HG03060 (cell line): ENCODE results near the gene IGLL5.

Source experiments
- ATAC-seq: cut with Tn5 transposase; IDR thresholded peaks from one replicate; pipeline ENCODE4 v1.9.1; 2021; ENCODE audit warnings: low read depth, moderate number of reproducible peaks; ENCODE audit not compliant: unreplicated experiment

The IGLL5 gene

GRCh38 chr22:22925146-22925804 lies 37.7 kb downstream of the IGLL5 start:
- ATAC-seq = no peak

- no peak for ATAC-seq
Observed at GRCh38 chr22:22925805-22926369, 38.3 kb downstream of the IGLL5 start.

DNA sequence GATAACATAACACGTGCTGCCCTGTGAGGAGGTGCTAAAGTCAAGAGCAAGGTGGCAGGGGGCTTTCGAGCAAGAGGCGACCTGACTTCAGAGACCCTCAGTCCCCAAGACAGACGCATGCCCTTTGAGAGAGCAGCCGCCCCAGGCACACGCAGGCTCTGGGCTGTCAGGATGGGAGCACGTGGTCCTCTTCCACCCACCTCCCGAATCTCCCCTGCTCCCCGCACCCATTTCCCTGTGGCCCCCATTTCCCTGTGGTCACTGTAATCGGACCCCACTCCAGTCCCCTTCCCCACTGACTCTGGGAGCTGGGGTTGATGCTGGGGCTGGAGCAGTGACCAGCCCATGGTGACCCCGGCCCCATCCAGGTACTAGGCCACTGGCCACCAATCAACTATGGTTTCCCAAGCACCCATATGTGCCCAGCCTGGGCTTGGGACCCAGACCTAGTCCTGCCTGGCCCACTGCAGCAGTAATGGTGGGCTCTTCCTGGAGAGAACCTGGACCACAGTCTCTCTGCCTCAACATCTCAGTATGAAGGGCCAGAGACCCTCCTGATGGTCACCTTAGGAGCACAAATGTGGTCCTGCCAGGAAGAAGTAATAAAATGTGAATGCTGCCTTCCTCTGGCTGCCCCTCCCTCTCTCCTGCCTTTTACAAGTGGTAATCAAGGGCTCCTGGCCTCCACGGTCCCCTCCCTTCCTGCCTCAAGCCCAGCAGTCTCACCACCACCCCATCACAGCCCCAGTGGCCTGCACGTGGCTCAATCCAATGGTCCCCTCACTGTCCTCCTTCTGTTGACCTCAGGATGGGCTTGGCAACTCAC lies 39.0 kb downstream of the IGLL5 start:
- no peak for ATAC-seq

GRCh38 chr22:22927196-22927887 lies 39.7 kb downstream of the IGLL5 start:
- ATAC-seq = no peak

DNA sequence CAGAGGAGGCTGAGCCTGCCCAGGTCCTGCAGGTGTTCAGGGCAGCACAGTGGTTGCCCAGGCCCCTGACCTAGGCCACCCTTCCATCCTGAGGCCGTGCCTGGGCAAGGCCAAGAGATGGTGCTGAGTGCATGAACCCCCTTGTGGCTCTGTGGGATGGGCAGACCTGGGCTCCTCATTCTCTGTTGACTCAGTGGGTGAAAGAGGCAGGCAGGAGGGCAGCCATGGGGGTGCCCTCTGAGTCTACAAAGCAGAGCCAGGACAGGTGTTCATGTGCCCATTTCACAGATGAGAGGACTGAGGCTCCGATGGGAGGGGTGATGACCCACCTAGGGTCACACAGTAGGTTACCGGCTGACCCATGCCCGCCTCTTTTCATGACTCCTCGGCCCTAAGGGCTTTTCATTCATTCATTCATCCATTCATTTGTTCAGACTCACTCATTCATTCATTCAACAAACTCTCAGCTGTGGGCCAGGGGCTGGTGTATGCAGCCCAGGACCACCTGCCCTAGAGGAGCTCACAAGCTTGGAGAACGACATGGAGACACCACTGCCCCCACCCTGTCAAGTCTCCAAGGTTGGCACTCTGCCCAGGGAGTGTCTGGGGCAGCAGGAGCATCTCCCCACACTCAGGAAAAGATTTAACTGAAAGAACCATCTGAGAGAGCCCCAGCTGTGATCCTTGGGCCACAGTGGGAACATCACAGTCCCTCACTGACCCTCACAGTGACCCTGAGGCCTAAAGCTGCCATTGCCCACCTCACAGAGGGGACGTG lies 40.5 kb downstream of the IGLL5 start:
- no peak for ATAC-seq

DNA sequence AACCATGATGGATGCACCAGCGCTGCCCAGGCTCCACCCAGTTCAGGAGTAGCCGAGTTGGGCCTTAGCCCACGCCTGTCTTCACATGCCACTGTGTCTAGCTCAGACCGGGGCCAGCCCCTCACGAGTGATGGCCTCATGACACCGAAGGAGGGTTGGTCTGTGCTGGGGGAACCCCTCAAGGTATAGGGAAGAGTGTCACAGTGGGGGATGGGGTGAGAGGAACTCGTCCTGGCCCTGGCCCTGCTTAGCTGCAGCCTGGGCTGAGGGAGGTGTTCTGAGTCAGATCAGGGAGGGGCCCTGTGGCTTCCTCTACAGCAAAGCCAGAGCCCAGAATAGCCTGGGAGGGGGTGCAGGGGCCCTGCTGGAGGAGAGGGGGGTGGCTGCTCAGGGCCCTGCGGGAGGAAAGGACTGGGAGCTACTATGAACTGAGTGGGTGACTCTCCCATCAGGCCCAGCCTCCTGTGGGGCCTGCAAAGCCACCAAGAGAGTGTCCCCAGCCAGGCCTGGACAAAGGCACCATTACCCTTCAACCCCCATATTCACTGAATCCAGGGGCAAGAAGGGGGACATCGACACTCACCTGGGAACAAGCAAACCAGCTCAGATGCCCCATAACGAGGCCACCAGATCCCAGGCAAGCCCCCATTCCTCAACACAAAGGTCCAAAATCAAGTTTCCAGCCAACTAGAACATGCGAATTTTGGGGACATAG lies 41.2 kb downstream of the IGLL5 start:
- ATAC-seq = peak; percentile 86

DNA sequence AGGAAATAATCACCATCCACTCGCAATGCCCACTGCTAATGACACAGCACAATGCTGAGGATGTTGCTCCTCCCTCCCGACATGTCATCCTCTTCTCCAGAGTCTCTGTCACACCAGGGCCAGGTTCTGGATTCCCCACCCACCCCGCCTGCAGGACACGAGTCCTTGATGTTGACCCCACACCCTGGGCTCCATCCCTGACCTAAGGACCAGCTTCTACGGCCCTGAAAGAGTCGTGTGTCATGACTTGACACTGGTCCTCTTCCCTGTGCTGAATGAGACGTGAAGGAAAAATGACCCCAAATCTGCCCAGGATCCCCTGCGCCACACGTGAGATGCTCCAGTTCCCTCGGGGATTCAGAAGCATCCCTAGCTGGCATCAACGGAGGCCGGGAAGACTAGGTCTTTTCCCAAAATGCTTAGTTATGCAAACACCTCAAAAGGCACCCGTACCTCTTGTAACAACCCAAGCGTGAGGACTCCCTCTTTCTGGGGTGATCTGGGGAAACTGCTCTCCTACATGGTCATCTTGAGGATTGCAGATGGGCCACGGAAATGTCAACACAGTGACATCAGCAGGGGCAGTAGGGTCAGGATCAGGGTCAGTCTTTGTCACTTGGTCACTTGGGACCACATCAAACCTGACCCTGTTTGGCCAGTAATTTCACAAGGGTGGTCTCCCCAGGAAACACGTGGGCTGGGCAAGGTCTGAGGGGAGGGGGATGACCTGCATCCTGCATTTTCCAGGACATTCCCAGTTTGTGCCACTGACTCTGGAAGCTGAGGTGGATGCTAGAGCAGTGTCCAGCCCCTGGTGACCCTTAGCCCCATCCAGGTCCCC lies 42.0 kb downstream of the IGLL5 start:
- no peak for ATAC-seq

GRCh38 chr22:22930222-22930497 lies 42.5 kb downstream of the IGLL5 start:
- no peak for ATAC-seq

- ATAC-seq = no peak
Observed at GRCh38 chr22:22930571-22931556, 43.2 kb downstream of the IGLL5 start.

DNA sequence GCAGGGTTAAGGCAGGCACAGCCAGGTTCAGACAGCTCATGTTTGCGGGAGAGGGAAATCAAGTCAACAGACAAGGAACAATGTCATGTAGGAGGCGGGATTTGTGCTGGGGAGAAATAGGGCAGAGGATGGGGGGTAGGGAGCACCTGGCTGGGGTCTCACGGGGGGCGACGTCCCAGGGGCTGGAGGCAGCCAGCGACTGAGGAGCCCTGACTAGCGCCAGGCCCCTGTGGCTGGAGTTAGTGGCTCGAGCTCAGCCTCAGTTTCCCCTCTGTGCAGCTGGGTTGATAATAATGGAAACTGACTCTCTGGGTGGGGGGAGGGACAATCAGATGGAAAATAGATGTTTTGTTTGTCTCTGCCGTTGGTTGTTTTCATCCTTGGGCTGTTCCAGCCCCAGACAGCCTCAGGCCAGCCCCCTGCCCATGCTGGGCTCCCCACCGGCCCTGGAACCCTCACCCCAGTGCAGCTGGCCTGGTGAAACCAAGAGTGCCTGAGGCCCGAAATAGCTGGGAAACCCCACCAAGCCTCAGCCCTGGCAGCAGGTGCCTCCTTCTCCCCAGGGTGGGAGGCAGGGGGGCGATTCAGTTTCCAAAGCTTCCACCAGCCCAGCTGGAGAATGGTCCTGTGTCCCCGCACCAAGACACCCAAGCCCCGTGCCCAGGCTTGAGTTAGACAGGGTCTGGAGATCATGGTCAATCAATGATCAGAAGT lies 44.1 kb downstream of the IGLL5 start:
- ATAC-seq = no peak

DNA sequence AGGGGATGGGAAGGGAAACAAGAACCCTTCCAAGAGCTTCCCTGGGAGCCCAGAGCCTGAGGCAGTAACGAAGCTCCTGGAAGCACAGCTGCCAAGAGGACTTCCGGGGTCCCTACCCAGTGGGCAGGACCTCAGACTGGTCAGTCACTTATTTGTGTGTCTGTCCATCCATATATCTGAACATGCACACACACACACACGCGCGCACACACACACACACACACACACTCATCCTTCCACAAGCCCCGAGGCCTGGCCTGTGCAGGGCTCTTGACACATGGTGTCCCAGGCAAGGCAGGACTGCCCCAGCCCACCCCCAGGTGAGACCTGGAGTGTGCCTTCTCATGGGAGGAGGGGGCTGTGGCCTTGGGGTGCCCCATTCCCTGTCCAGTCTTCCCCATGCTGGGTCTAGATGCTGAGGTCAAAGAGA lies 44.9 kb downstream of the IGLL5 start:
- ATAC-seq = no peak

GRCh38 chr22:22933100-22933806 lies 45.6 kb downstream of the IGLL5 start:
- ATAC-seq = no peak

- ATAC-seq = no peak
Observed at GRCh38 chr22:22933807-22934542, 46.4 kb downstream of the IGLL5 start.

DNA sequence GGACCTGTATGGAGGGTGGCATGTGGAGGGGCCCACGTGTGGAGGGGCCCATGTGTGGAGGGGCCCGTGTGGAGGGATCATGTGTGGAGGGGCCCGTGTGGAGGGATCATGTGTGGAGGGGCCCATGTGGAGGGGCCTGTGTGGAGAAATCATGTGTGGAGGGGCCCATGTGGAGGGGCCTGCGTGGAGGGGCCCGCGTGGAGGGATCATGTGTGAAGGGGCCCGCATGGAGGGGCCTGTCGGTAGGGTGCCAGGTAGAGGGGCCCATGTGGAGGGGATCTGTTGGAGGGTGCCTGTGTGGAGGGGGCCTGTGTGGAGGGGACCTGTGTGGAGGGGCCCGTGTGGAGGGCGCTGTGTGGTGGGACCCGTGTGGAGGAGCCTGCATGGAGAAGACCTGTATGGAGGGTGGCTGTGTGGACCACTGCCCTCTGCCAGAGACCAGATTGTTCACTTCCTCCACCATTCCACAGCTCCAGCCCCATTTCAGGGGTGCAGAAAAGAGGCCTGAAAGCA lies 47.0 kb downstream of the IGLL5 start:
- no peak for ATAC-seq

GRCh38 chr22:22935056-22935545 lies 47.5 kb downstream of the IGLL5 start:
- ATAC-seq = peak; percentile 5
